ENCODE data around the gene RPS15. TPM values are rescaled to one million over a fixed set of nuclear protein-coding genes. Genes with fewer than 3 reads are reported as not detected.

Gene RPS15
- total RNA-seq, 8 experiments from 2014 or later, result 1,397 to 2,339 (median 1,906) TPM

DNA sequence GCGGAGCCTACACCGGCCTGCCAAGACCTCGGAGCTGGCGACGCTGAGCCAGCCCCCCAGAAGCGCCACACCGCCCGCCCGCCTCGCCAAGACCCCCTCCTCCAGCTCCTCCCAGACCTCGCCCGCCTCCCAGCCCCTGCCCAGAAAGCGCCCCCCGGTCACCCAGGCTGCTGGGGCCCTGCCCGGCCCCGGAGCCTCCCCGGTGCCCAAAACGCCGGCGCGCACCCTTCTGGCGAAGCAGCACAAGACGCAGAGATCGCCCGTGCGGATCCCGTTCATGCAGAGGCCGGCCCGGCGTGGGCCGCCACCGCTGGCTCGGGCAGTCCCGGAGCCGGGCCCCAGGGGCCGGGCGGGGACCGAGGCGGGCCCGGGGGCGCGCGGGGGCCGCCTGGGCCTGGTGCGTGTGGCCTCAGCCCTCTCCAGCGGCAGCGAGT lies 30.6 kb downstream of the RPS15 start:
- H3K4me3 ChIP-seq, result peak overlapping the region in 1 of 5 donors; percentile 27
- in situ Hi-C loops (cut with MboI; ENCODE audit: low pct_unique_long_range_greater_than_20kb in 2 of 9, low sequenced_read_pairs in 9 of 9, unreplicated experiment in 9 of 9), result no loop called here
- peak in 2 of 8 experiments; percentile 7 to 25 for ATAC-seq (replicated peaks in 6 of 8)

DNA sequence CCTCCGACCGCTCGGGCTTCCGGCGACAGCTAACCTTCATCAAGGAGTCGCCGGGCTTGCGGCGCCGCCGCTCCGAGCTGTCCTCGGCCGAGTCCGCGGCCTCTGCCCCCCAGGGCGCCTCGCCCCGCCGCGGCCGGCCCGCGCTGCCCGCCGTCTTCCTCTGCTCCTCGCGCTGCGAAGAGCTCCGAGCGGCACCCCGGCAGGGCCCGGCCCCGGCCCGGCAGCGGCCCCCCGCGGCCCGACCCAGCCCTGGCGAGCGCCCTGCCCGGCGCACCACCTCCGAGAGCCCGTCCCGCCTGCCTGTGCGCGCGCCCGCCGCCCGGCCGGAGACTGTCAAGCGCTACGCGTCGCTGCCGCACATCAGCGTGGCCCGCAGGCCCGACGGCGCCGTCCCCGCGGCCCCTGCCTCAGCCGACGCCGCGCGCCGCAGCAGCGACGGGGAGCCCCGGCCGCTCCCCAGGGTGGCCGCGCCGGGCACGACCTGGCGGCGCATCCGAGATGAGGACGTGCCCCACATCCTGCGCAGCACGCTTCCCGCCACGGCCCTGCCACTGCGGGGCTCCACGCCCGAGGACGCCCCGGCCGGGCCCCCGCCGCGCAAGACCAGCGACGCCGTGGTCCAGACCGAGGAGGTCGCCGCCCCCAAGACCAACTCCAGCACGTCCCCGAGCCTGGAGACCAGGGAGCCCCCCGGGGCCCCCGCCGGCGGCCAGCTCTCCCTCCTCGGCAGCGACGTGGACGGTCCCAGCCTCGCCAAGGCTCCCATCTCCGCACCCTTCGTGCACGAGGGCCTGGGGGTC lies 31.3 kb downstream of the RPS15 start:
- Histone ChIP-seq H3K4me3 (peak overlapping the region in 1 of 5 donors; percentile 27), H3K27ac (peak overlapping the region; percentile 34 to 56), H3K4me1 (replicated peaks in 1 of 2) (peaks cover 37 to 38% of the 10 kb centered on the region in 2 donors)
- peak in 2 of 8 experiments; percentile 4 to 32 for ATAC-seq (replicated peaks in 6 of 8)
- WGBS, 10 experiments, result no CpG with 5 or more reads among the region's 117 CpGs
- in situ Hi-C loops (cut with MboI; ENCODE audit: low pct_unique_long_range_greater_than_20kb in 2 of 9, low sequenced_read_pairs in 9 of 9, unreplicated experiment in 9 of 9), result no loop called here

More for the DNA sequence above, 30.6 kb downstream of the RPS15 start:
- Histone ChIP-seq H3K4me1 (replicated peaks in 1 of 2) (peaks cover 37 to 38% of the 10 kb centered on the region in 2 donors), H3K27ac (no peak overlapping the region)
- no CpG with 5 or more reads among the region's 47 CpGs for WGBS, 10 experiments

DNA sequence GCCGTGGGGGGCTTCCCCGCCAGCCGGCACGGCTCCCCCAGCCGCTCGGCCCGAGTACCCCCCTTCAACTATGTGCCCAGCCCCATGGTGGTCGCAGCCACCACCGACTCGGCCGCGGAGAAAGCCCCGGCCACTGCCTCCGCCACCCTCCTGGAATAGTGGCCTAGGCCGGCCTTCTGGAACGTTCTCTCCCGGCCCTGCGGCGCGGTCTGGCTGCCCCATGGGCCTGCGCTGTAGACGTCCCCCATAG lies 31.8 kb downstream of the RPS15 start:
- in situ Hi-C loops (cut with MboI; ENCODE audit: low pct_unique_long_range_greater_than_20kb in 2 of 9, low sequenced_read_pairs in 9 of 9, unreplicated experiment in 9 of 9), result no loop called here
- ATAC-seq (replicated peaks in 6 of 8), result peak in 3 of 8 experiments; percentile 1 to 7 (median 3)
- WGBS, 10 experiments, result 28 to 40% methylated on average over 2 to 4 of the region's 22 CpGs; no CpG with 5 or more reads in 8 of the 10 experiments

DNA sequence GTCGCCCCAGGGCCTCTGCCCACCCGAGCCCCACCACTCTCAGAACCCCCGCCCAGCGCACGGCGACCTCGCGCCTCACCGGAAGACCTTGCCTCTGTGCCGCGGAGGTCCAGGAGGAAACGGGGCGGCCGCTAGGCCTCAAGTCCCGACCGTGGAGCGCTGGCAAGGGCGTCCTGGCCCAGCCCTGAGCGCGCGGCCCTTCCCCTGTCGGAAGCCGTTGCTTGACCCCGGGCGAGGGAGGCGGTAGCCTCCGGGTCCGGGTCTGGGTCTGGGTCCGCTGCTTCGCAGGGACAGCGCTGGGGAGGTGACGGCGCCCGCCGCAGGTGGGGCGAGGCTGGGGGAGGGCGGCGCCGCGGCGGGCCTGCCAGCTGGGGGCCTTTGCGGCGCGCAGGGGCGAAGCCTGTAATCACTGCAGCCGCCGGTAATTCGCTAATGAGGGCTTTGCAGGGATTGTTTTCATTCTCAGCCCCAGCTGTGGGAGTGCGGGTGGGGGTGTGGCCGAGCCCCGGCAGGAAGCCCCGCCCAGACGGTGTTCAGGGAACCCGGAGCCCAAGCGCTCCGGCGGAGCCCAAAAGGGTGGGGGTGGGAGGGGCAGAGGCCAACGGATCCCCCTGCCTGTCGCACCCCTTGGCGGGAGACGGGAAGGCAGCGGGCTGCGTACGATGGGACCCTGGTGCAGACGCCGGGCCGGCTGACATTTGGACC lies 32.3 kb downstream of the RPS15 start:
- Histone ChIP-seq H3K27ac (peak overlapping the region; percentile 34 to 56), H3K4me3 (peak overlapping the region in 3 of 5 donors; percentile 20 to 27 (median 24)), H3K4me1 (replicated peaks in 1 of 2) (peaks cover 37 to 38% of the 10 kb centered on the region in 2 donors)
- ATAC-seq (replicated peaks in 6 of 8), result peak; percentile 51 to 72 (median 64)
- in situ Hi-C loops (cut with MboI; ENCODE audit: low pct_unique_long_range_greater_than_20kb in 2 of 9, low sequenced_read_pairs in 9 of 9, unreplicated experiment in 9 of 9), result no loop called here
- WGBS, 10 experiments, result 31 to 73% (median 52%) methylated on average over 3 to 15 of the region's 67 CpGs; no CpG with 5 or more reads in 7 of the 10 experiments

More for the DNA sequence above, 31.8 kb downstream of the RPS15 start:
- Histone ChIP-seq H3K4me1 (replicated peaks in 1 of 2) (peaks cover 37 to 38% of the 10 kb centered on the region in 2 donors), H3K4me3 (peak overlapping the region in 3 of 5 donors; percentile 20 to 27 (median 24)), H3K27ac (peak overlapping the region; percentile 34 to 56)

DNA sequence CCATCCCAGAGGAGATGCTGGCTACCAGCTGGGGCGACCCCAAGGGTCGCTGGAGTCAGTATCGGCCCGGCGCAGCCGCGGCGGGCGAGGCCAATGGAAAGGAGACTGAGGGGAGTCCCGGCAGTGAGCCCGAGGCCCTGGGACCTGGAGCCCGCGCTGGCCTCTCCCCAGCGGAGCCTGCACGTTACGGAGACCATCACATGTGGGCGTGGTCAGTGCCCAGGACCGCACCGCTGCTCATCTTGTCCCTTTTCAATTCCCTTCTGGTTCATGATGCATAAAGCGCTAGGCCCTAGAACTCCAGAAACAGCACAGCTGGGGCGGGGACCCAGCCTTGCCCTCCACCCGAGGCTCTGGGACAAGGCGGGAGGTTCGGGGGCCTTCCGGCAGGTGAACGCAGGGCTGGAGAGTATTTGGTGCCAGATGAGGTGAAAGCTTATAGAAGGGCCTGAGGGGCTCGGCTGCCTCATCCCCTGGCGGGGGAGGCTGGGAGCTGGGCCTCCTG lies 32.9 kb downstream of the RPS15 start:
- peak overlapping the region in 3 of 5 donors; percentile 20 to 27 (median 24) for H3K4me3 ChIP-seq
- peak; percentile 19 to 82 (median 70) for ATAC-seq (replicated peaks in 6 of 8)
- in situ Hi-C loops (cut with MboI; ENCODE audit: low pct_unique_long_range_greater_than_20kb in 2 of 9, low sequenced_read_pairs in 9 of 9, unreplicated experiment in 9 of 9), result no loop called here
- peak overlapping the region in 1 of 2 donors; percentile 56 for H3K27ac ChIP-seq
- H3K4me1 ChIP-seq (replicated peaks in 1 of 2), result peaks cover 37 to 38% of the 10 kb centered on the region in 2 donors
- 25 to 57% (median 33%) methylated on average over 2 to 8 of the region's 28 CpGs; no CpG with 5 or more reads in 6 of the 10 experiments for WGBS, 10 experiments

DNA sequence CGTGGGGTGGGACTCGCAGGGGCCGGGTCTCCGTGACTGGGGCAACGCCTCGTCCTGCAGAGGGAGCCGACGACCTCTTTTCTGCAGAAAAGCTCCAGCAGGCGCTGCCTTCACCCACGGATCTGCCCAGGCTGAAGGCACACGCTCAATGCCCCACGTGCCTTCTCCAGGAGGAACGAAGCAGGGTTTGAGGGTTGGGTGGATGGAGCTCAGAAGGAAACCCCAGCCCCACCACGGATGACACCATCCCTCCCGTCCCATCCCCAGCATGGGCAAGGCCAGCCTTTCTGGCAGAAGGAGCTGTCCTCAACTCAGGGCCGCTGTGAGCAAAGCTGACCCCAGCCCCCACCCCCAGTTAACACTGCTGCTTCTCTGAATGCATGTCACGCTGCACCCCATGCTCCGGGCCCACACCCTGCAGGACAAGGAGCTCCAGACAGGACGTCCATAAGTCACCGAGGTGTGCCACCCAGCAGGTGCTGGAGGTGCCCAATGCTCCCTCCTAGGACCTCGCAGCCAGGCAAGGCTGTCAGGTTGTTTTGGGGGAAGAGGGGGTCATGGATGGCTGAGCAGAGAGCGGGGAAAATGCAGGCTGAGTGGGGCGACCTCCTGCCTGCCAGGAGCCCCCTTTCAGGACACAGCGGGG lies 33.4 kb downstream of the RPS15 start:
- H3K27ac ChIP-seq, result peak overlapping the region in 1 of 2 donors; percentile 56
- WGBS, 10 experiments, result 0 to 34% (median 30%) methylated on average over 1 to 4 of the region's 24 CpGs; no CpG with 5 or more reads in 7 of the 10 experiments
- H3K4me1 ChIP-seq (replicated peaks in 1 of 2), result peaks cover 37 to 38% of the 10 kb centered on the region in 2 donors
- in situ Hi-C loops (cut with MboI; ENCODE audit: low pct_unique_long_range_greater_than_20kb in 2 of 9, low sequenced_read_pairs in 9 of 9, unreplicated experiment in 9 of 9), result no loop called here
- peak overlapping the region in 3 of 5 donors; percentile 20 to 27 (median 24) for H3K4me3 ChIP-seq
- ATAC-seq (replicated peaks in 6 of 8), result peak in 6 of 8 experiments; percentile 3 to 28 (median 11)

DNA sequence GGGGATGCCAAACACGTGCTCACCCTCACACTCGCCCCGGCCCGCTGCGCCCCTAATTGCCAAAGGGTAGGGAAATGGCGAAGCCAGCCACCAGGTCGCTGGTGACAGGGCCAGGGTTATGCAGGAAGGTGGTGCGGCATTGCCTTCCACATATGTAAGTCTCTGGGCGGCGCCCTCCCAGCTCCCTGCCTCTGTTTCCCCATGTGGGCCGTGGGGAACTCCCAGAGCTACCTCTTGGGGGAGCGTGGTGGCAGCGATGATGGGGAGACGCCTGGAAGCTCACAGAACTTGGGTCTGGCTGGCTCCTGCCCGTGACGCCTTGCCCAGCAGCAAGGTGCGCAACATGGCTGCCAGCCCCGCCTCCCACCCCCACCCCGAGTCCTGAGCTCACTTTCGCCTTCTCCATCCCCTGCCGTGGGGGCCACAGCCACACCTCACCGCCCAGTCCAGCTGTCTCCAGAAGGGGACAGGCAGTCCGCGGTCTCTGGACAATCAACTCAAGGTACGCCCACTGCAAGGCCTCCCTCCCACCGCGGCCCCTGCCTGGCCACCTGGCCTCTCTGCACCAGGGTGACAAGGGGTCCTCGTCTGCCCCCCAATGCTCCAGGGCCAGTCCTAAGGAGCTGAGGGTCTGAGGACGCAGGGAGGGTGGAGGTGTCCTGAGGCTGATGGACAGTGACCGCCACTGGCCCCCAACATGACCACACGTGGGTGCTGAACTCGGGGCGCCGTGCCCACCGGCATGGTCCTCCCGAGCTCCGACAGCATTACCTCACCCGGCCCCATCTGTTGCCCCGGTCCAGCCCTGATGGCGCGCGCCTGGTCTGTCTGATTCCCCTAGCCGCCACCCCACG lies 34.3 kb downstream of the RPS15 start:
- H3K4me1 ChIP-seq (replicated peaks in 1 of 2), result peaks cover 37 to 38% of the 10 kb centered on the region in 2 donors
- H3K4me3 ChIP-seq, result no peak overlapping the region
- ATAC-seq (replicated peaks in 6 of 8), result no peak
- in situ Hi-C loops (cut with MboI; ENCODE audit: low pct_unique_long_range_greater_than_20kb in 2 of 9, low sequenced_read_pairs in 9 of 9, unreplicated experiment in 9 of 9), result no loop called here
- 24 to 100% (median 40%) methylated on average over 1 to 6 of the region's 44 CpGs; no CpG with 5 or more reads in 7 of the 10 experiments for WGBS, 10 experiments
- H3K27ac ChIP-seq, result peak overlapping the region in 1 of 2 donors; percentile 4

DNA sequence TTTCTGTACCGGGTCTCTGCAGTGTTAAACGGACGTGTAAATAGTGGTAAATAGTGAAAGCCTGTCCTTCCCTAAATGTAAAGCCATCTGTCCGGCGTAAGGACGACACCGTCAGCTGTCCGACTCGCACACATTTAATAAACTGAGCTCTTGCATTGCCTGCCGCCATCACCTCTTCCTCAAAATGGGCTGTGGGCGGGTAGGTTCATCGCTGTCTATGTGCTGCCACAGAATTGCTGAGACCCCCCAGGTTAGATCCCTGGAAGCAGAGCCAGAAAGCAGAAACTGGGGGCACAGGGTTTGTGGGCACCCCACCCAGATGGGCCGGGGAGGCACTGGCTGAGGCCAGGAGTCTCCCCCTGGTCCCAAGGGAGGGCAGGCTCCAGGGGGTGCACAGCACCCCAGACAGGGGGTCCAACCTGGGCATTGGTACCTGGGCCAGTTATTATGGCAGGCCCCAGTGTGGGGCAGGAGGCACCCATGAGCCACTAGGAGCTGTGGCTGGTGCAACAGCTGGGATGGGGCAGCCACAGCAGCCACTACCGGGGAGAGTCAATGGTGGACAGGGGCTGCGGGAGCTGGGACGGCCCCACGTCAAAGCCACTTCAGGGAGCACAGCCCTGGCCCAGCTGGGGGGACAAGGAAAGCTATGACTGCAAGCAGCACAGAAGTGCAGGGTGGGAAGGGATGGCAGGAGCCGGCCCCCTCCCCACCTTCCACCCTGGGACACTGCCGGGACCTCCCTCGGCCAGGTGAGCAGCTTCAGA lies 35.1 kb downstream of the RPS15 start:
- 46 to 100% (median 78%) methylated on average over 1 to 10 of the region's 20 CpGs; no CpG with 5 or more reads in 6 of the 10 experiments for WGBS, 10 experiments
- peak overlapping the region in 1 of 2 donors; percentile 4 for H3K27ac ChIP-seq

DNA sequence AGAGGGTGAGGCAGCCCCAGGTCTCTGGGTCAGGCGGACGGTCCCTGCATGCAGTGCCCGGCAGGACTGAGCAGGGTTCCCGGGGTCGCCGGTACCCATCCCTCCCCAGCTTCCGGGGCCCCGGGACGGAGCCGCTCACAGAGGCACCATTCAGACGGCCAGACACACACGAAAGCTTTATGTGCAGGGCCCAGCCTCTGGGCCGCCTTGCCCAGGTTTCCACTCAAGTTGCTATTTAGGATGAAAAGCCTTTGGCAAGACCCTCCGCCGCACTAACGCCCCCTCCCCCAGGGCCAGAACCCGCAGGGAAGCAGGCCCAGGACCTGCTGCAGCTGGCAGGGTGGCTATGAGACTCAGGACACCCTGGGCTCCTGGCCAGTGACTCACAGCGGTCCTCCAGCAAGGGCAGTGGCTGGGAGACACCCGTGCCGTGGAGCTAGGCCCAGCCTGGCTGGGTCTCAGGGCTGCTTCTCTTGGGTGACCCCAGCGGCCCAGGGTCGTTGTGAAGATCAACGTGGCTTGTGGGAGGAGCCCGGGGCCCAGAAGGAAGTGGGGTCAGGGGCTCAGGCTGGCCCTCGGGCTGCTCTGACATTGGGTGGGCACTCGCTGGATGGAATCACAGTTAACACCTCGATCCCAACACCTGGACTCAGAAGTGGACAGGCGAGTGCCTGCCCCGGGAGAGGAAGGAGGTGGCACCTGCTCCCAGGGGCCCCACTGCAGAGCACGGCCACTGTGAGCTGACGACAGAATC lies 36.0 kb downstream of the RPS15 start:
- ATAC-seq (replicated peaks in 6 of 8), result no peak
- WGBS, 10 experiments, result 55 to 89% methylated on average over 8 of the region's 31 CpGs; no CpG with 5 or more reads in 8 of the 10 experiments
- peaks cover 42% of the 10 kb centered on the region in 2 donors for H3K4me1 ChIP-seq (replicated peaks in 1 of 2)
- in situ Hi-C loops (cut with MboI; ENCODE audit: low pct_unique_long_range_greater_than_20kb in 2 of 9, low sequenced_read_pairs in 9 of 9, unreplicated experiment in 9 of 9), result no loop called here
- H3K27ac ChIP-seq, result no peak overlapping the region
- no peak overlapping the region for H3K4me3 ChIP-seq

More for the DNA sequence above, 35.1 kb downstream of the RPS15 start:
- no peak for ATAC-seq (replicated peaks in 6 of 8)
- no peak overlapping the region for H3K4me3 ChIP-seq
- in situ Hi-C loops (cut with MboI; ENCODE audit: low pct_unique_long_range_greater_than_20kb in 2 of 9, low sequenced_read_pairs in 9 of 9, unreplicated experiment in 9 of 9), result no loop called here
- H3K4me1 ChIP-seq (replicated peaks in 1 of 2), result peaks cover 42% of the 10 kb centered on the region in 2 donors

DNA sequence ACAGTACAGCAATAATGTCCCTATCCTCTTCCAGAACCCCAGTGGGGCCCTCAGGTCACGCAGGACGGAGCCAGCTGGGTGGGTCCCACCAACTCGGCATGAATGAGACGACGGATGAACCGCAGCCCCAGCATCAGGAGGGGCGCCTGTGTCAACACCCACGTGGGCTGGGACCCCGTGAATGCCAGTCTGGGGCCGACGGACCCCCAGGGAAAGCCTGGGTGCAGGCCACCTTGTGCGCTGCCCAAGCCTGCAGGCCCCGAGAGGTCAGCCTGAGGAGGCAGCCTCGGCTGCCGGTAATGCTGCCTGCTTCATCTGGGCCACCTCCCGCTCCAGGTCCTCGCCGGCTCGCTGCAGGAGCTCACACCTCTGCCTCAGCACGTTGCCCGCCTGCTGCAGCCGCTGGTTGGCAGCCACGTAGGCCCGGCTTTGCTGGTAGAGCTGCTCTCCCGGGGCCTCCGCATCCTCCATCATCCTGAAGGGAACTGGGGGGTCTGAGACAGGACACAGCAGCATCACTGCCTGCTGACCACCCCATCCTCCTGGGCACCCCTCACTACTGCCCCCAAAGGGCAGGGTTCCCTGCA lies 36.7 kb downstream of the RPS15 start:
- Histone ChIP-seq H3K4me3 (no peak overlapping the region), H3K27ac (no peak overlapping the region), H3K4me1 (replicated peaks in 1 of 2) (peaks cover 38 to 43% of the 10 kb centered on the region in 2 donors)
- WGBS, 10 experiments, result 80 to 100% (median 100%) methylated on average over 1 to 3 of the region's 26 CpGs; no CpG with 5 or more reads in 7 of the 10 experiments
- no peak for ATAC-seq (replicated peaks in 6 of 8)
- in situ Hi-C loops (cut with MboI; ENCODE audit: low pct_unique_long_range_greater_than_20kb in 2 of 9, low sequenced_read_pairs in 9 of 9, unreplicated experiment in 9 of 9), result no loop called here

Measured in motor neuron (in vitro differentiated cells).